Gastroesophageal sphincter (tissue), 4 donors: ENCODE measurements around the gene KCNH1. TPM values are rescaled to one million over a fixed set of nuclear protein-coding genes. Genes with fewer than 3 reads are reported as not detected.

Experiments used
- ATAC-seq: fragments of 150-250 bp; one replicate; pipeline ENCODE4 v1.9.1; 2016; ENCODE audit warnings: mild to moderate bottlenecking, moderate library complexity
- H3K27ac ChIP-seq, 4 donors: fragments of 200-600 bp; sonication (generic) in 3 of 4; 1 replicate in 3 of 4; 2 replicates in 1 of 4; pipeline ENCODE4 v1.5.1; 2016 to 2019
- H3K27me3 ChIP-seq: fragments of 200-600 bp; sonication (generic); one replicate; pipeline ENCODE4 v1.5.1; 2019
- H3K36me3 ChIP-seq, 2 donors: fragments of 200-600 bp; sonication (generic); one replicate each; pipeline ENCODE4 v1.5.1; 2019; ENCODE audit warnings: control low read depth in 1 of 2
- H3K4me1 ChIP-seq, 3 donors: fragments of 200-600 bp; sonication (generic); 1 replicate in 2 of 3; 2 replicates in 1 of 3; pipeline ENCODE4 v1.5.1; 2016 to 2019; ENCODE audit warnings: control low read depth in 2 of 3
- H3K4me3 ChIP-seq, 2 donors: fragments of 200-600 bp; sonication (generic); one replicate each; pipeline ENCODE4 v1.5.1; 2019; ENCODE audit warnings: mild to moderate bottlenecking in 1 of 2, moderate library complexity in 1 of 2
- H3K9me3 ChIP-seq, 3 donors: fragments of 200-600 bp; sonication (generic); one replicate each; pipeline ENCODE4 v1.5.1; 2017 to 2019; ENCODE audit warnings: control low read depth in 2 of 3
- CTCF ChIP-seq, 4 experiments: fragments of 200-600 bp in 2 of 4; fragments of 450-650 bp in 2 of 4; sonication (generic) in 1 of 4; IDR thresholded peaks; one replicate each; pipeline ENCODE4 v1.5.1; 2017 to 2019; ENCODE audit warnings: antibody characterized with exemption in 4 of 4, mild to moderate bottlenecking in 2 of 4, moderate library complexity in 2 of 4
- EP300 ChIP-seq: sonication (generic); formaldehyde crosslinking; IDR thresholded peaks from one replicate; pipeline ENCODE4 v1.6.1; 2017; ENCODE audit warnings: antibody characterized with exemption, mild to moderate bottlenecking
- POLR2A ChIP-seq, 2 donors: fragments of 450-650 bp; IDR thresholded peaks; one replicate each; pipeline ENCODE4 v1.6.1; 2017; ENCODE audit warnings: antibody characterized with exemption in 2 of 2, mild to moderate bottlenecking in 2 of 2, moderate library complexity in 1 of 2
- POLR2AphosphoS5 ChIP-seq: sonication (generic); formaldehyde crosslinking; IDR thresholded peaks from one replicate; pipeline ENCODE4 v1.6.1; 2017; ENCODE audit warnings: antibody characterized with exemption
- whole genome bisulfite sequencing, 2 donors: methylation state at CpG; one replicate each; pipeline ENCODE4 v1.1.5; 2018; ENCODE audit warnings: low coverage in 1 of 2; 5-methylcytosine and 5-hydroxymethylcytosine counted together
- total RNA-seq, 4 donors: library from RNA; depleted of rRNA; stranded (reverse); fragments of >200 nt; gene quantifications; one replicate each; pipeline ENCODE4 v1.1.0, GENCODE V29; 2016

Gene KCNH1
- total RNA-seq, 4 donors from 2014 or later, result 0.15 to 2.3 (median 1.2) TPM

- no peaks in the 10 kb centered on the region for H3K36me3 ChIP-seq
- TF ChIP-seq CTCF (IDR thresholded peaks at IDR 0.05), result no peak
- no peak for TF ChIP-seq POLR2A (IDR thresholded peaks at IDR 0.05)
- TF ChIP-seq POLR2AphosphoS5, result no peak
- no peak for TF ChIP-seq EP300
- ATAC-seq, result no peak
- H3K9me3 ChIP-seq, result no peaks in the 10 kb centered on the region
- no peaks in the 10 kb centered on the region for H3K4me1 ChIP-seq
- H3K27ac ChIP-seq, result no peak overlapping the region
- 55 to 73% methylated on average over 2 of the region's 2 CpGs for WGBS, 2 donors
- H3K4me3 ChIP-seq, result no peak overlapping the region
- no peaks in the 10 kb centered on the region for H3K27me3 ChIP-seq
Observed at GRCh38 chr1:211101481-211101880, 32.5 kb downstream of the KCNH1 start.

- no peak overlapping the region for H3K27ac ChIP-seq
Observed at GRCh38 chr1:211099393-211099792, 34.6 kb downstream of the KCNH1 start.

GRCh38 chr1:211095381-211095780, 38.6 kb downstream of the KCNH1 start:
- no peak overlapping the region for H3K4me3 ChIP-seq
- no peaks in the 10 kb centered on the region for H3K9me3 ChIP-seq
- 55% methylated on average over 2 of the region's 2 CpGs; no CpG with 5 or more reads in 1 of the 2 donors for WGBS, 2 donors
- no peaks in the 10 kb centered on the region for H3K27me3 ChIP-seq
- no peak overlapping the region for H3K27ac ChIP-seq
- TF ChIP-seq POLR2A (IDR thresholded peaks at IDR 0.05), result no peak
- ATAC-seq, result no peak
- H3K4me1 ChIP-seq, result no peaks in the 10 kb centered on the region
- H3K36me3 ChIP-seq, result no peaks in the 10 kb centered on the region

More at GRCh38 chr1:211099393-211099792, 34.6 kb downstream of the KCNH1 start:
- Histone ChIP-seq H3K4me1 (no peaks in the 10 kb centered on the region), H3K9me3 (no peaks in the 10 kb centered on the region), H3K4me3 (no peak overlapping the region), H3K27me3 (no peaks in the 10 kb centered on the region), H3K36me3 (no peaks in the 10 kb centered on the region)
- ATAC-seq, result no peak
- 48 to 55% methylated on average over 5 of the region's 5 CpGs for WGBS, 2 donors
- TF ChIP-seq POLR2A (IDR thresholded peaks at IDR 0.05) (no peak), CTCF (IDR thresholded peaks at IDR 0.05) (no peak), EP300 (no peak), POLR2AphosphoS5 (no peak)

GRCh38 chr1:211092955-211093354, 41.0 kb downstream of the KCNH1 start:
- peaks cover 3% of the 10 kb centered on the region for H3K27me3 ChIP-seq
- TF ChIP-seq EP300 (no peak), POLR2A (IDR thresholded peaks at IDR 0.05) (no peak), CTCF (IDR thresholded peaks at IDR 0.05) (no peak), POLR2AphosphoS5 (no peak)
- 39 to 54% methylated on average over 3 to 5 of the region's 5 CpGs for WGBS, 2 donors
- ATAC-seq, result no peak
- no peaks in the 10 kb centered on the region for H3K36me3 ChIP-seq
- no peak overlapping the region for H3K27ac ChIP-seq
- no peaks in the 10 kb centered on the region for H3K9me3 ChIP-seq
- no peak overlapping the region for H3K4me3 ChIP-seq
- H3K4me1 ChIP-seq, result no peaks in the 10 kb centered on the region

GRCh38 chr1:211091867-211092266, 42.1 kb downstream of the KCNH1 start:
- no peaks in the 10 kb centered on the region for H3K36me3 ChIP-seq
- no peaks in the 10 kb centered on the region for H3K9me3 ChIP-seq
- peaks cover 3% of the 10 kb centered on the region for H3K27me3 ChIP-seq
- no peaks in the 10 kb centered on the region for H3K4me1 ChIP-seq
- 71 to 84% methylated on average over 2 of the region's 2 CpGs for WGBS, 2 donors
- no peak for ATAC-seq
- no peak overlapping the region for H3K4me3 ChIP-seq
- no peak overlapping the region for H3K27ac ChIP-seq
- TF ChIP-seq POLR2A (IDR thresholded peaks at IDR 0.05), result no peak
- TF ChIP-seq POLR2AphosphoS5, result no peak
- TF ChIP-seq EP300, result no peak
- TF ChIP-seq CTCF (IDR thresholded peaks at IDR 0.05), result no peak
